Natural killer cell (primary cell): ENCODE data around the gene UNC13D. TPM values are rescaled to one million over a fixed set of nuclear protein-coding genes. Genes with fewer than 3 reads are reported as not detected.

Source experiments
- ATAC-seq, 3 donors: fragments of 150-1000 bp in 2 of 3; fragments of 200-7000 bp in 1 of 3; cut with Tn5 transposase; 1 replicate in 1 of 3; 2 replicates in 2 of 3; pipeline ENCODE4 v1.10.0; 2021; ENCODE audit warnings: mild to moderate bottlenecking in 2 of 3, moderate library complexity in 2 of 3
- DNase-seq, 2 donors: peaks; one replicate each; pipeline versions ENCODE4 v3.0.0 to v3.0.0-alpha.2; 2013 to 2021; ENCODE audit warnings: mixed read lengths in 1 of 2
- H3K27ac ChIP-seq: one replicate; pipeline ENCODE4 v1.5.1; 2013; ENCODE audit warnings: mild to moderate bottlenecking, low read length
- H3K27me3 ChIP-seq: one replicate; pipeline ENCODE4 v1.6.1; 2013; ENCODE audit warnings: low read length; ENCODE audit not compliant: control insufficient read depth, insufficient read depth
- H3K36me3 ChIP-seq: one replicate; pipeline ENCODE4 v1.6.1; 2013; ENCODE audit warnings: low read length; ENCODE audit not compliant: control insufficient read depth, insufficient read depth
- H3K4me1 ChIP-seq: one replicate; pipeline ENCODE4 v1.6.1; 2013; ENCODE audit warnings: low read length; ENCODE audit not compliant: control insufficient read depth, insufficient read depth
- H3K4me3 ChIP-seq: one replicate; pipeline ENCODE4 v1.5.1; 2013; ENCODE audit warnings: low read length
- H3K9me3 ChIP-seq: one replicate; pipeline ENCODE4 v1.6.1; 2013; ENCODE audit warnings: low read length; ENCODE audit not compliant: control insufficient read depth, insufficient read depth
- H3K27ac Mint-ChIP-seq, 2 donors: one replicate each; pipeline ENCODE4 v1.8.0; 2022; ENCODE audit warnings: mild to moderate bottlenecking in 2 of 2, mixed read lengths in 2 of 2, moderate library complexity in 1 of 2
- H3K27me3 Mint-ChIP-seq, 2 donors: one replicate each; pipeline ENCODE4 v1.8.0; 2022; ENCODE audit warnings: low read depth in 2 of 2, mixed read lengths in 2 of 2
- H3K36me3 Mint-ChIP-seq: one replicate; pipeline ENCODE4 v1.8.0; 2022; ENCODE audit warnings: mixed read lengths
- H3K4me1 Mint-ChIP-seq, 2 donors: one replicate each; pipeline ENCODE4 v1.8.0; 2022; ENCODE audit warnings: mixed read lengths in 2 of 2
- H3K4me3 Mint-ChIP-seq: one replicate; pipeline ENCODE4 v1.8.0; 2022; ENCODE audit warnings: mild to moderate bottlenecking, moderate library complexity, mixed read lengths
- H3K9me3 Mint-ChIP-seq, 2 donors: one replicate each; pipeline ENCODE4 v1.8.0; 2022; ENCODE audit warnings: mixed read lengths in 2 of 2
- CTCF ChIP-seq: fragments of 200-600 bp; IDR thresholded peaks from one replicate; pipeline ENCODE4 v1.8.0; 2022; ENCODE audit warnings: antibody characterized with exemption
- WGBS: methylation state at CpG from one replicate; pipeline ENCODE4 v1.1.7; 2013; ENCODE audit warnings: missing lambda C conversion rate; ENCODE audit not compliant: insufficient coverage; 5-methylcytosine and 5-hydroxymethylcytosine counted together
- intact Hi-C: fragments of 100-400 bp; cut with micrococcal nuclease; formaldehyde crosslinking; loops from one replicate; pipeline ENCODE4 v1.14.2; 2022
- total RNA-seq, 4 donors: library from RNA; stranded (reverse); fragments of 120-200 nt in 1 of 4; gene quantifications; one replicate each; pipeline versions ENCODE4 v1.2.3 to v1.2.4, GENCODE V29; 2013 to 2022

UNC13D gene
- total RNA-seq, 3 donors from 2014 or later (not counting 1 experiment from before 2014, with no cell fraction given) = 269 to 279 (median 277) TPM

- peaks cover 38% of the 10 kb centered on the region for H3K4me1 ChIP-seq
- Mint-ChIP-seq H3K27me3 (no peaks in the 10 kb centered on the region), H3K4me3 (no peak overlapping the region), H3K36me3 (no peaks in the 10 kb centered on the region), H3K27ac (peak overlapping the region; percentile 20 to 53), H3K4me1 (peaks cover 7 to 16% of the 10 kb centered on the region in 2 donors), H3K9me3 (no peaks in the 10 kb centered on the region)
- 98% methylated on average over 15 of the region's 15 CpGs for WGBS
- TF ChIP-seq CTCF = no peak
- intact Hi-C loops = no loop called here
- peaks cover 72% of the 10 kb centered on the region for H3K36me3 ChIP-seq
- H3K27me3 ChIP-seq = no peaks in the 10 kb centered on the region
- no peaks in the 10 kb centered on the region for H3K9me3 ChIP-seq
- no peak for DNase-seq
- H3K27ac ChIP-seq = no peak overlapping the region
- no peak for ATAC-seq
- no peak overlapping the region for H3K4me3 ChIP-seq
Observed at GRCh38 chr17:75838410-75838809, 5.8 kb downstream of the UNC13D start.

DNA sequence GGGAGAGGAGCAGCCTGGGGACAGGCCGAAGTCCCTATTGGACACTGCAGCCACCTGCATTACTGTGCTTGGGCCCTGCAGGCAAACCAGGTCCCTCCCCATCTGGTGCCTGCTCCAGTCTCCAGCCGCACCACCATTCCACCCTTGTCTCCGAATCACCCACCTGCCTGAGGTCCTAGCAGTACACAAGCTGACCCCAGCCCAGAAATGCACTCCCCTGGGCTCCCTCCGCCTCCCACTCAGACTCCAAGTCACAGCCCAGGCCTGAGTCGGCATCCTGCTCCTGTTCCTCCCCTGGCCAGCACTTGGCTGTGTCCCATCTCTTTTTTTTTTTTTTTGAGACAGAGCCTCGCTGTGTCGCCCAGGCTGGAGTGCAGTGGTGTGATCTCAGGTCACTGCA, 6.3 kb downstream of the UNC13D start:
- H3K27me3 ChIP-seq = no peaks in the 10 kb centered on the region
- no peaks in the 10 kb centered on the region for H3K36me3 Mint-ChIP-seq
- no peaks in the 10 kb centered on the region for H3K9me3 Mint-ChIP-seq
- peak overlapping the region; percentile 31 for H3K4me3 Mint-ChIP-seq
- H3K9me3 ChIP-seq = no peaks in the 10 kb centered on the region
- DNase-seq (no peak), ATAC-seq (no peak)
- peaks cover 12 to 21% of the 10 kb centered on the region in 2 donors for H3K4me1 Mint-ChIP-seq
- 97% methylated on average over 7 of the region's 7 CpGs for WGBS
- H3K4me1 ChIP-seq = peaks cover 38% of the 10 kb centered on the region
- no peak overlapping the region for H3K27ac ChIP-seq
- TF ChIP-seq CTCF = no peak
- intact Hi-C loops = no loop called here
- H3K27ac Mint-ChIP-seq = peak overlapping the region; percentile 20 to 53
- no peaks in the 10 kb centered on the region for H3K27me3 Mint-ChIP-seq
- peaks cover 76% of the 10 kb centered on the region for H3K36me3 ChIP-seq
- no peak overlapping the region for H3K4me3 ChIP-seq

GRCh38 chr17:75836605-75837004, 7.6 kb downstream of the UNC13D start:
- ATAC-seq (no peak), DNase-seq (no peak)
- peaks cover 72% of the 10 kb centered on the region for H3K36me3 ChIP-seq
- no peak overlapping the region for H3K27ac Mint-ChIP-seq
- WGBS = 90% methylated on average over 9 of the region's 9 CpGs
- no peaks in the 10 kb centered on the region for H3K9me3 Mint-ChIP-seq
- no peak for TF ChIP-seq CTCF
- H3K27me3 Mint-ChIP-seq = no peaks in the 10 kb centered on the region
- H3K4me1 ChIP-seq = peaks cover 40% of the 10 kb centered on the region
- H3K4me1 Mint-ChIP-seq = peaks cover 23 to 32% of the 10 kb centered on the region in 2 donors
- H3K4me3 Mint-ChIP-seq = no peak overlapping the region
- no peaks in the 10 kb centered on the region for H3K27me3 ChIP-seq
- intact Hi-C loops = no loop called here
- H3K9me3 ChIP-seq = no peaks in the 10 kb centered on the region
- no peaks in the 10 kb centered on the region for H3K36me3 Mint-ChIP-seq
- H3K4me3 ChIP-seq = no peak overlapping the region
- H3K27ac ChIP-seq = no peak overlapping the region

GRCh38 chr17:75835654-75835987, 8.6 kb downstream of the UNC13D start:
- Histone ChIP-seq H3K27me3 (no peaks in the 10 kb centered on the region), H3K9me3 (no peaks in the 10 kb centered on the region), H3K36me3 (peaks cover 75% of the 10 kb centered on the region), H3K4me3 (no peak overlapping the region), H3K27ac (no peak overlapping the region), H3K4me1 (peaks cover 41% of the 10 kb centered on the region)
- H3K4me1 Mint-ChIP-seq = peaks cover 23 to 34% of the 10 kb centered on the region in 2 donors
- no peak for TF ChIP-seq CTCF
- H3K27ac Mint-ChIP-seq = peak overlapping the region in 1 of 2 donors; percentile 99
- intact Hi-C loops = no loop called here
- WGBS = 92% methylated on average over 9 of the region's 9 CpGs
- no peaks in the 10 kb centered on the region for H3K9me3 Mint-ChIP-seq
- no peak for DNase-seq
- H3K27me3 Mint-ChIP-seq = no peaks in the 10 kb centered on the region
- H3K36me3 Mint-ChIP-seq = no peaks in the 10 kb centered on the region
- ATAC-seq = no peak
- no peak overlapping the region for H3K4me3 Mint-ChIP-seq
